WI38 (cell line): ENCODE data around the gene YIF1B.

Experiments
- H3K4me3 ChIP-seq: 2 replicates; pipeline ENCODE4 v1.5.1; 2011; ENCODE audit warnings: low read depth, mild to moderate bottlenecking, control low read depth, low read length
- CTCF ChIP-seq: IDR thresholded peaks from 2 replicates; pipeline ENCODE4 v1.5.1; 2012; ENCODE audit warnings: low read depth, mild to moderate bottlenecking, control low read depth, low read length

The YIF1B gene

DNA sequence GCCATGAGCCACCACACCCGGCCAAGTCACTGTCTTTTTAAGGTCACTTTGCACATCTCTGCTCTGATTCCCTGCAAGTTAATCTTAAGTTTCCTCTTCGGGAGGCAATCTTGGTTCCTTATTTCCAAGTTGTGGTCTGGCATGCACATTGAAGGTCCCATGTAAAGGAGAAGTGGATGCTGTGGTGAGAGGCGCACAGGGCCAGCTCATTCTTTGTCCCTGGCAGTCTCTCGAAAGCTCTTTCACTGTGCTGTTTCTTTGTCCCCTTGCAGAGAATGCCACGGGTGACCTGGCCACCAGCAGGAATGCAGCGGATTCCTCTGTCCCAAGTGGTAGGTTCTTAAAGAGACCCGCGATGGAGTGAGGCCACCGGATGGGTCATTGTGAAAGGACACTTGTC is 28.1 kb downstream of the YIF1B start:
- H3K4me3 ChIP-seq = no peak overlapping the region
- TF ChIP-seq CTCF = no peak

GRCh38 chr19:38285567-38285966 is 30.2 kb downstream of the YIF1B start:
- H3K4me3 ChIP-seq = no peak overlapping the region
- no peak for TF ChIP-seq CTCF

GRCh38 chr19:38284422-38284821 is 31.3 kb downstream of the YIF1B start:
- no peak for TF ChIP-seq CTCF
- H3K4me3 ChIP-seq = no peak overlapping the region

- H3K4me3 ChIP-seq = no peak overlapping the region
- TF ChIP-seq CTCF = no peak
Observed at GRCh38 chr19:38283271-38283670, 32.5 kb downstream of the YIF1B start.

GRCh38 chr19:38281811-38282566 is 33.8 kb downstream of the YIF1B start:
- TF ChIP-seq CTCF = no peak
- H3K4me3 ChIP-seq = no peak overlapping the region

DNA sequence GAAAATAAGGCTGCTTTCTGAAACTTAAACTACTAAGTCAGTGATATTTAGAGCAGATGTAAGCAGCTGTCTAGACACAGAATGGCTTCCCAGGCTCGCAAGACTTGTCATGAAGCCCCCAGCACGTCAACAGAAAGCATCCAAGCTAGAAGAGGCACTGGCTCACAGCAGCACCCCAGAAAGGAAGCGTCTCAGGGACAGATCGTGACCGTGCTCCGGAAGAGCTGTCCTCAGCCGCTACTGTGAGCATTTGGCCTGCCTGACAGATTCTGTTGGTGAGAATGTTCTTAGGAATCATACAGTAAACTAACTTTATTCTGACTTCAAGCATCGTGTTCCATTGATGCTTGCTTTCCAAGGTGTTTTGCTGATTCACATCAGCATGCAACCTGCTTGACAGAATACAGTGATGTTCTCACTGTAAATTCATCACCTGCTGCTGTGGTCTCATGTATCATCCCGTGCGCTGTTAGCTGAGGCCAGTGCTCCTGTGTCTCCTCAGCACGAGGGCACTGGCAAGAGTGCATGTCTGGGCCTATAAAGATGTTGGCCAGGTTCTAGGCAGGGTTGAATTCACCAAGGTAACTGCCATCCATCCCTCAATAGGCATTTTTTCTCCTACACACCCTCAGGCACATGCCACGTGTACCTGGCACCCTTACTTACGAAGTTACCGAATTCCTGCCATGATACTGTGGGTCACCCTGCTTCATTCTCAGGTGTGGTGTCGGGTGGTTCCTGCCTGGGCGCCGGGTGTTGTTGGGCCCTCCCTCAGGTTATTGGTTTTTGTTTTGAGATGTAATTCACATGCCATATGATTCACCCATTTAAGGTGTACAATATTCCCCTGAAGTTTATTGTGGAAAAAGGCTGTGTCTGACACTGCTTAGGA is 35.5 kb downstream of the YIF1B start:
- TF ChIP-seq CTCF = no peak
- no peak overlapping the region for H3K4me3 ChIP-seq

DNA sequence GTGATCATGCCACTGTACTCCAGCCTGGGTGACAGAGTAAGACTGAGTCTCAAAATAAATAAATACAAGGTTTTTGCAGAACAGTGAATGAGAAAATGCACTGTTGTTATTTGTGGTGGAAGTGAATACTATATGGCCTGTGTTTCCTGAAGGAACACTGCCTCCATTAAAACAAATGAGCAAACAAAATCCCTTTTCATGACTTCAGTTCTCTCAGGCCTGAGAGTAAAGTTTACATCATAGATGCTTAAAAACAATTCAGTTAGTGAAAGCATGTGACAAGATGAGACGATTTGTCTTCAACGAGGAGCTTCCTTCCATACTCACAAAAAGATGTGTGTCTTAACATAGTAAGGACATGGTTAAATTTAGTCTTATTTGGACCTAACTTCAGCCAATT is 37.0 kb downstream of the YIF1B start:
- H3K4me3 ChIP-seq = no peak overlapping the region
- TF ChIP-seq CTCF = no peak
